GM12864 (cell line): ENCODE data around the gene DZIP1L.
A peak's percentile ranks its signal among the peaks of the same experiment; 100 is the strongest.
"Not testable (repeated sequence)": the region's sequence is repeated elsewhere in the genome, so short reads cannot be mapped to it uniquely, and the experiment has no call there.

Experiments used
- DNase-seq: peaks from one replicate; pipeline ENCODE4 v3.0.0-alpha.2; 2011; ENCODE audit warnings: low read depth
- H3K4me3 ChIP-seq: 2 replicates; pipeline ENCODE4 v1.5.1; 2011; ENCODE audit warnings: mild to moderate bottlenecking, low read depth, low read length, control low read depth
- CTCF ChIP-seq: IDR thresholded peaks from 2 replicates; pipeline ENCODE4 v1.5.1; 2011; ENCODE audit warnings: low read depth, mild to moderate bottlenecking, moderate library complexity, low read length, control low read depth, inconsistent platforms; ENCODE audit errors: missing control alignments

DZIP1L gene

GRCh38 chr3:138114431-138114918 lies 933 bp downstream of the DZIP1L start:
- no peak for DNase-seq
- no peak overlapping the region for H3K4me3 ChIP-seq
- TF ChIP-seq CTCF = no peak

- no peak for DNase-seq
- no peak for TF ChIP-seq CTCF
- no peak overlapping the region for H3K4me3 ChIP-seq
These were observed 2.1 kb downstream of the DZIP1L start for GRCh38 chr3:138113326-138113725.

GRCh38 chr3:138112362-138112761 lies 3.0 kb downstream of the DZIP1L start:
- no peak for DNase-seq
- TF ChIP-seq CTCF = no peak
- H3K4me3 ChIP-seq = no peak overlapping the region

GRCh38 chr3:138105598-138105997 lies 9.8 kb downstream of the DZIP1L start:
- TF ChIP-seq CTCF = no peak
- no peak overlapping the region for H3K4me3 ChIP-seq
- DNase-seq = no peak

GRCh38 chr3:138103466-138103865 lies 11.9 kb downstream of the DZIP1L start:
- no peak overlapping the region for H3K4me3 ChIP-seq
- no peak for DNase-seq
- TF ChIP-seq CTCF = no peak

- not testable (repeated sequence) for H3K4me3 ChIP-seq, DNase-seq
- TF ChIP-seq CTCF = peak; percentile 21
These were observed 14.0 kb downstream of the DZIP1L start for GRCh38 chr3:138101351-138101940.

GRCh38 chr3:138099417-138099816 lies 16.0 kb downstream of the DZIP1L start:
- H3K4me3 ChIP-seq = no peak overlapping the region
- TF ChIP-seq CTCF = no peak
- no peak for DNase-seq
